HepG2 (cell line): ENCODE measurements around the gene GSAP. TPM values are rescaled to one million over a fixed set of nuclear protein-coding genes. Genes with fewer than 3 reads are reported as not detected.

Experiments used
- AHDC1 ChIP-seq: sonication (generic); formaldehyde crosslinking; IDR thresholded peaks from 2 replicates; pipeline ENCODE4 v1.5.1; 2020; ENCODE audit warnings: mild to moderate bottlenecking, missing genetic modification reagents, borderline replicate concordance
- CEBPB ChIP-seq: IDR thresholded peaks from 2 replicates; pipeline ENCODE4 v1.6.1; 2011; ENCODE audit warnings: low read depth, low read length, improper control_type of control experiment, borderline replicate concordance
- CEBPZ ChIP-seq: IDR thresholded peaks from 2 replicates; pipeline ENCODE4 v1.6.1; 2012; ENCODE audit warnings: low read length, improper control_type of control experiment
- HNF4G ChIP-seq, 2 experiments: sonication (generic) in 1 of 2; formaldehyde crosslinking in 1 of 2; IDR thresholded peaks; 2 replicates each; pipeline versions ENCODE4 v1.4.0 to v1.6.1; 2011 to 2020; ENCODE audit warnings: borderline replicate concordance in 2 of 2, low read depth in 2 of 2, mild to moderate bottlenecking in 2 of 2, low read length in 1 of 2, missing genetic modification reagents in 1 of 2, moderate library complexity in 1 of 2
- HNRNPL ChIP-seq: fragments of 200-400 bp; formaldehyde crosslinking; IDR thresholded peaks from 2 replicates; pipeline ENCODE4 v1.6.1; 2017; ENCODE audit warnings: mild to moderate bottlenecking, low read depth, low read length
- NFIB ChIP-seq: sonication (generic); formaldehyde crosslinking; IDR thresholded peaks from 2 replicates; pipeline ENCODE4 v1.9.0; 2021; ENCODE audit warnings: missing genetic modification reagents, mild to moderate bottlenecking, borderline replicate concordance
- NKX3-1 ChIP-seq: sonication (generic); formaldehyde crosslinking; IDR thresholded peaks from 2 replicates; pipeline ENCODE4 v1.5.0; 2020; ENCODE audit warnings: missing genetic modification reagents
- NR3C1 ChIP-seq: sonication (generic); formaldehyde crosslinking; IDR thresholded peaks from 2 replicates; pipeline ENCODE4 v1.4.0; 2020; ENCODE audit warnings: missing genetic modification reagents
- RFXAP ChIP-seq: sonication (generic); formaldehyde crosslinking; IDR thresholded peaks from 2 replicates; pipeline ENCODE4 v1.4.0; 2020; ENCODE audit warnings: missing genetic modification reagents, borderline replicate concordance
- SIN3A ChIP-seq: IDR thresholded peaks from 2 replicates; pipeline ENCODE4 v1.6.1; 2011; ENCODE audit warnings: low read depth, mild to moderate bottlenecking, control low read depth, low read length, borderline replicate concordance
- ZNF263 ChIP-seq: sonication (generic); formaldehyde crosslinking; IDR thresholded peaks from 2 replicates; pipeline ENCODE4 v1.4.0; 2020; ENCODE audit warnings: missing genetic modification reagents
- ZNF350 ChIP-seq: sonication (generic); formaldehyde crosslinking; IDR thresholded peaks from 2 replicates; pipeline ENCODE4 v1.4.0; 2020; ENCODE audit warnings: mild to moderate bottlenecking, low read depth, missing genetic modification reagents, borderline replicate concordance
- ZNF44 ChIP-seq: sonication (generic); formaldehyde crosslinking; IDR thresholded peaks from 2 replicates; pipeline ENCODE4 v1.5.1; 2020; ENCODE audit warnings: mild to moderate bottlenecking, missing genetic modification reagents
- ZNF543 ChIP-seq: sonication (generic); formaldehyde crosslinking; IDR thresholded peaks from 2 replicates; pipeline ENCODE4 v1.4.0; 2020; ENCODE audit warnings: mild to moderate bottlenecking, missing genetic modification reagents
- ZNF598 ChIP-seq: sonication (generic); formaldehyde crosslinking; IDR thresholded peaks from 2 replicates; pipeline ENCODE4 v1.5.1; 2020; ENCODE audit warnings: mild to moderate bottlenecking, missing genetic modification reagents, borderline replicate concordance
- polyA plus RNA-seq, 8 experiments: library from polyadenylated mRNA; depleted of rRNA in 3 of 8; stranded (reverse) in 7 of 8; unstranded in 1 of 8; fragments of >200 nt; fragmentation: Illumina TruSeq in 4 of 8; extraction: Trizol in 4 of 8; gene quantifications; 2 replicates each; pipeline versions ENCODE4 v1.2.1 to v1.2.3, GENCODE V29; 2011 to 2016; ENCODE audit warnings: low read depth in 4 of 8, missing spikeins in 1 of 8, mixed read lengths in 1 of 8; ENCODE audit not compliant: insufficient read depth in 1 of 8
- total RNA-seq, 5 experiments: library from RNA; depleted of rRNA; stranded (reverse); fragments of >200 nt; fragmentation: Illumina TruSeq; extraction: Trizol; gene quantifications; 2 replicates each; pipeline ENCODE4 v1.2.3, GENCODE V29; 2016; ENCODE audit warnings: low read depth in 1 of 5
- TF ChIP-seq, protein P1 (sequence below): sonication (generic); formaldehyde crosslinking; IDR thresholded peaks from 2 replicates; pipeline ENCODE4 v1.5.0; 2020; ENCODE audit warnings: mild to moderate bottlenecking, missing genetic modification reagents

Gene GSAP
- total and polyA plus RNA-seq, 2 of the 13 experiments (the other 11 are each of a cell fraction or from before 2014, with no cell fraction given) = 34.6 to 40.6 TPM

DNA sequence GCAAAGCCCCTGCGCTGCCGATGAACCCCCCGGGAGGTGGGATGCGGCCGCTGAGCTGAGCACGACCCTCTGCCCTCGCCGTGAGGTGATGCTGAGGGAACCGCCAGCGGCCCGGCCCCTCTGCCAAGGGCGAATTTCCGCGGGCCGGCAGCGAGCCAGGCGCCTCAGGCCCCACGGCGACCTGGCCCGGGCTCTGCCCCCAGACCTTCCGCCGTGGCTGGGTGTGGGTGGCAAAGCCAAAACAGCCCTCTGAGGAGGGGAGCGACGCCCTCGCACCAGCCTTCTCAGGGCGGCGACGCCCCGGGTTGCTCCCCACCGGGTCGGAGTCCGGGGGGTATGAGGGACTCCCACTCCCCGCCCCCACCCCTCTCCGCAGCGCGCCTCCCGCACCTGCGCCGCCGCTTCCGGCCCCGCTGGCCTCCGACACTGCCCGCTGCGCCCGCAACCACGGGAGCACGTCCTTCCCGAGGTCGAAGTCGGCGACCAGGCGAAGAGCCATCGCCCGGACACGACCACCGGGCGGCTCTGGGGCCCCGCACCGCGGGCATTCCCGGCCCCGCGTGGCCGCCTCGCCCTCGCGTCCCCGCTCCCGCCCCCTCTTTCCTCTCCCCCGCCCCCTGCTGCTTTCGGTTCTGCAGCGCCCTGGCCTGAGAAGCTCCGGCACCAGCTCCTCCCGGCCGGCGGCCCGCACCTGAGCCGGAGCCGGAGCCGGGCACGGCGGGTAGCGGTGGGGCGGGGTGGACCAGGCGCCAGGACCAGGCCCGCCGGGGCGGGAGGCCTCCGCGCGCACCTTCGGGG lies at the start of gene GSAP (continued):
- TF ChIP-seq NKX3-1 (CRISPR knock-in tag) (no peak), HNF4G (IDR thresholded peaks at IDR 0.05; ENCODE audit: borderline replicate concordance, low read depth, low read length) (peak; percentile 62; the same call in 1 of the 2 replicates), HNF4G (CRISPR knock-in tag; IDR thresholded peaks at IDR 0.05; ENCODE audit: borderline replicate concordance, low read depth) (no peak), HNRNPL (peak; percentile 87), AHDC1 (CRISPR knock-in tag) (no peak), RFXAP (CRISPR knock-in tag) (no peak), NFIB (CRISPR knock-in tag) (no peak), ZNF263 (peak; percentile 62; the same call in 1 of the 2 replicates), NR3C1 (no peak), SIN3A (no peak), ZNF350 (CRISPR knock-in tag) (peak; percentile 46; the same call in 1 of the 2 replicates), CEBPB (no peak), ZNF598 (CRISPR knock-in tag) (no peak), CEBPZ (no peak), ZNF543 (CRISPR knock-in tag) (no peak), ZNF44 (CRISPR knock-in tag) (no peak)
- TF ChIP-seq, protein P1, sequence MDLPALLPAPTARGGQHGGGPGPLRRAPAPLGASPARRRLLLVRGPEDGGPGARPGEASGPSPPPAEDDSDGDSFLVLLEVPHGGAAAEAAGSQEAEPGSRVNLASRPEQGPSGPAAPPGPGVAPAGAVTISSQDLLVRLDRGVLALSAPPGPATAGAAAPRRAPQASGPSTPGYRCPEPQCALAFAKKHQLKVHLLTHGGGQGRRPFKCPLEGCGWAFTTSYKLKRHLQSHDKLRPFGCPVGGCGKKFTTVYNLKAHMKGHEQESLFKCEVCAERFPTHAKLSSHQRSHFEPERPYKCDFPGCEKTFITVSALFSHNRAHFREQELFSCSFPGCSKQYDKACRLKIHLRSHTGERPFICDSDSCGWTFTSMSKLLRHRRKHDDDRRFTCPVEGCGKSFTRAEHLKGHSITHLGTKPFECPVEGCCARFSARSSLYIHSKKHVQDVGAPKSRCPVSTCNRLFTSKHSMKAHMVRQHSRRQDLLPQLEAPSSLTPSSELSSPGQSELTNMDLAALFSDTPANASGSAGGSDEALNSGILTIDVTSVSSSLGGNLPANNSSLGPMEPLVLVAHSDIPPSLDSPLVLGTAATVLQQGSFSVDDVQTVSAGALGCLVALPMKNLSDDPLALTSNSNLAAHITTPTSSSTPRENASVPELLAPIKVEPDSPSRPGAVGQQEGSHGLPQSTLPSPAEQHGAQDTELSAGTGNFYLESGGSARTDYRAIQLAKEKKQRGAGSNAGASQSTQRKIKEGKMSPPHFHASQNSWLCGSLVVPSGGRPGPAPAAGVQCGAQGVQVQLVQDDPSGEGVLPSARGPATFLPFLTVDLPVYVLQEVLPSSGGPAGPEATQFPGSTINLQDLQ (CRISPR knock-in tag) = peak; percentile 18; the same call in 1 of the 2 replicates
